Effector memory CD4-positive, alpha-beta T cell (primary cell): ENCODE measurements around the gene CEP76.

ENCODE experiments used
- DNase-seq, 3 donors: peaks; one replicate each; pipeline ENCODE4 v3.0.0-alpha.2; 2020
- H3K27ac ChIP-seq: 2 replicates; pipeline ENCODE4 v1.7.0; 2013; ENCODE audit warnings: mild to moderate bottlenecking, low read length, moderate library complexity; ENCODE audit not compliant: insufficient read depth, poor library complexity, severe bottlenecking
- H3K27me3 ChIP-seq: replicated peaks from 2 replicates; pipeline ENCODE4 v1.7.0; 2013; ENCODE audit warnings: mild to moderate bottlenecking, low read length; ENCODE audit not compliant: insufficient read depth, control insufficient read depth, poor library complexity, severe bottlenecking
- H3K36me3 ChIP-seq: 2 replicates; pipeline ENCODE4 v1.7.0; 2013; ENCODE audit warnings: mild to moderate bottlenecking, low read length, moderate library complexity; ENCODE audit not compliant: control insufficient read depth, insufficient read depth
- H3K4me1 ChIP-seq: 2 replicates; pipeline ENCODE4 v1.7.0; 2013; ENCODE audit warnings: low read length, mild to moderate bottlenecking; ENCODE audit not compliant: control insufficient read depth, insufficient read depth, poor library complexity, severe bottlenecking
- H3K4me3 ChIP-seq: 2 replicates; pipeline ENCODE4 v1.7.0; 2013; ENCODE audit warnings: low read length, low read depth, mild to moderate bottlenecking; ENCODE audit not compliant: insufficient read depth, poor library complexity, severe bottlenecking
- H3K9me3 ChIP-seq: 2 replicates; pipeline ENCODE4 v1.7.0; 2013; ENCODE audit warnings: mild to moderate bottlenecking, low read length, moderate library complexity; ENCODE audit not compliant: control insufficient read depth
- total RNA-seq, 3 donors: gene quantifications; one replicate each; lab custom pipeline; 2026; lab: John Stamatoyannopoulos, UW

The CEP76 gene, protein sequence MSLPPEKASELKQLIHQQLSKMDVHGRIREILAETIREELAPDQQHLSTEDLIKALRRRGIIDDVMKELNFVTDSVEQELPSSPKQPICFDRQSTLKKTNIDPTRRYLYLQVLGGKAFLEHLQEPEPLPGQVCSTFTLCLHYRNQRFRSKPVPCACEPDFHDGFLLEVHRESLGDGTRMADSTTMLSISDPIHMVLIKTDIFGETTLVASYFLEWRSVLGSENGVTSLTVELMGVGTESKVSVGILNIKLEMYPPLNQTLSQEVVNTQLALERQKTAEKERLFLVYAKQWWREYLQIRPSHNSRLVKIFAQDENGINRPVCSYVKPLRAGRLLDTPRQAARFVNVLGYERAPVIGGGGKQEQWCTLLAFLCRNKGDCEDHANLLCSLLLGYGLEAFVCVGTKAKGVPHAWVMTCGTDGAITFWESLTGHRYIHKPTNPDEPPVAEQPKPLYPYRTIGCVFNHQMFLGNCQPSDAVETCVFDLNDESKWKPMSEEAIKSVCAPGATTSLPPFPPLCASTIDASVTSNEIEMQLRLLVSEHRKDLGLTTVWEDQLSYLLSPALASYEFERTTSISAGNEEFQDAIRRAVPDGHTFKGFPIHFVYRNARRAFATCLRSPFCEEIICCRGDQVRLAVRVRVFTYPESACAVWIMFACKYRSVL
- 8.3 to 14.4 (median 11.3) reads per million in 3 donors for total RNA-seq

- Histone ChIP-seq H3K9me3 (no peaks in the 10 kb centered on the region), H3K4me1 (peaks cover 25% of the 10 kb centered on the region), H3K27me3 (no peaks in the 10 kb centered on the region), H3K4me3 (peak within 1 kb of the TSS; percentile 99), H3K27ac (peak within 1 kb of the TSS; percentile 96), H3K36me3 (peaks cover 3% of the 10 kb centered on the region)
- DNase-seq = peak; percentile 64 to 79 (median 74)
Observed at GRCh38 chr18:12702221-12703095, at the start of gene CEP76, which contains the start of gene PSMG2. Gene CEP76, minus strand, starts transcription at chr18:12702723. Its CDS starts 175 bp downstream, at chr18:12702548. Gene PSMG2, plus strand, starts transcription at chr18:12703042. Its CDS starts 66 bp downstream, at chr18:12703108.

DNA sequence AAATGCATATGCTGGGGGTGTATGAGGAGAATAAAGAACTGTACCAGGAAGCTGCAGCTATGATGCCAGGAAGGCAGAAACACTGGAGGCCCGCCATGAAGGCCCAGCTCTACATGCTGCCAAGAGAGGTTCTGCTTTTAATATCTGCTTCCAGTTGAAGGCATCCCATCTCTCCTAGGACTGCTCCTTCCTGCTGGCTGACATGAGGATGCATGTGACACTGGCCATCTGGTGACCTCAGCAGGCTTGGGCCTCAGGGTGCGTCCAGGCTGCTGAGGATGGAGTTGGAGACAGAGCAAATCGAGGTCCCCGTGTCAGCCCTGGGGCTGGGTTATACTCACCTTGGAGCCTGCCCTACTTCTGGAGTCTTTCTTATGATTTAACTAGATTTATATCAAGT, 49.4 kb upstream of the CEP76 start:
- no peaks in the 10 kb centered on the region for H3K4me1 ChIP-seq

GRCh38 chr18:12751503-12751884, 49.0 kb upstream of the CEP76 start:
- Histone ChIP-seq H3K27me3 (no peaks in the 10 kb centered on the region), H3K4me1 (no peaks in the 10 kb centered on the region), H3K36me3 (no peaks in the 10 kb centered on the region), H3K27ac (no peak overlapping the region), H3K4me3 (no peak overlapping the region), H3K9me3 (no peaks in the 10 kb centered on the region)
- no peak for DNase-seq

More for the DNA sequence above, 49.4 kb upstream of the CEP76 start:
- Histone ChIP-seq H3K36me3 (no peaks in the 10 kb centered on the region), H3K4me3 (no peak overlapping the region), H3K27me3 (no peaks in the 10 kb centered on the region), H3K9me3 (no peaks in the 10 kb centered on the region), H3K27ac (no peak overlapping the region)
- DNase-seq = no peak

GRCh38 chr18:12750715-12751502, 48.4 kb upstream of the CEP76 start:
- no peaks in the 10 kb centered on the region for H3K27me3 ChIP-seq
- no peak for DNase-seq
- no peak overlapping the region for H3K27ac ChIP-seq

DNA sequence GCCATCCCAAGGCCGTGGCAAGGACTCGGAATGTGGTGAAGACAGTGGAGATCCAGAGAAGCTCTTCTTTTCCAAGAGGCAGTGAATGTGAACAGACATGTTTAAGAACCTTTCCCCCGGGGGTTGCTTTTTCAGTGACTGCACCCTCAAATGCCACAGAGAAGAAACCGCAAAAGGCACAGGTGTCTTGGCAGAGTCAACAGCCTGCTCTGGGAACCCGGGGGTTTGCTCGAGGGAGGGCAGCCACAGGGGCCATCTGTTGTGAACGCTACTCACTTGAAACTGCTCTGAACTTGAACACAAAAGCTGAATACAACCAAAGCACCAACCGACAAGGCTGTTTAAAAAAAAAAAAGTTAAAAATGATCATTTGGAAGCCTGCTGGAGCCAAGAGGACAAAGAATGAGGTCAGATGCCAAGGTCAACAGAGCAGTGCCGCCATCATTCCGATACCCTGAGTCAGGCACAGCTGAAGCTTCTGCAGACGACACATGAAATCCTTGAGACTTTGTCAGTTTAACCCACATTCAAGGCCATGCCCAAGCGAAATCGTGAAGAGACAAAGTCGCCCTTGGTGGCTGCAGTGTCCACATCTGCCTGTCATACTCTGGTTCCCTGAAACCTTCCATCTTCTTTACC, 47.7 kb upstream of the CEP76 start:
- Histone ChIP-seq H3K9me3 (no peaks in the 10 kb centered on the region), H3K36me3 (no peaks in the 10 kb centered on the region), H3K4me3 (no peak overlapping the region), H3K4me1 (no peaks in the 10 kb centered on the region), H3K27me3 (no peaks in the 10 kb centered on the region), H3K27ac (no peak overlapping the region)
- DNase-seq = no peak

More at GRCh38 chr18:12750715-12751502, 48.4 kb upstream of the CEP76 start:
- Histone ChIP-seq H3K4me1 (no peaks in the 10 kb centered on the region), H3K36me3 (no peaks in the 10 kb centered on the region), H3K4me3 (no peak overlapping the region), H3K9me3 (no peaks in the 10 kb centered on the region)

DNA sequence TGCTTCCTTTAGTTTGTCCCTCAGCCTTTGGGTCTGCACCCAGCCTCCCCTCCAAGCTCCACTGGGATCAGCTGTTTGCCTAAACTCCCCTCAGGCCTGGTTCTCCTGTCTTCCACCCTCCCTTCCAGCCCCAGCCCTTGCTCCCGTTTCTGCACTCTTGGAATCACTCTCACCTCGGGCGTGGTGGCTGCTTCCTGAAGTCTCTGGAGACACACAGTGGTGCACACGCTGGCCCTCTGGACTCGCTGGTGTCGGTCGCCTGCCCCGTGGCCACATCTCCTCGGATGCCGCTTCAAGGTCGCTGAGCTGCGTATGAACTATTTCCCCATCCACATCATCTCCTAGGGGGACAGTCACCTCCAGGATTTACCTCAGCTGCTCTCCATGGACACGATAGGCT, 46.6 kb upstream of the CEP76 start:
- Histone ChIP-seq H3K27ac (no peak overlapping the region), H3K4me3 (no peak overlapping the region), H3K27me3 (no peaks in the 10 kb centered on the region), H3K9me3 (no peaks in the 10 kb centered on the region), H3K36me3 (no peaks in the 10 kb centered on the region), H3K4me1 (no peaks in the 10 kb centered on the region)
- no peak for DNase-seq

GRCh38 chr18:12748671-12749070, 46.1 kb upstream of the CEP76 start:
- Histone ChIP-seq H3K36me3 (no peaks in the 10 kb centered on the region), H3K9me3 (no peaks in the 10 kb centered on the region), H3K27me3 (no peaks in the 10 kb centered on the region), H3K27ac (no peak overlapping the region), H3K4me1 (no peaks in the 10 kb centered on the region), H3K4me3 (no peak overlapping the region)
- DNase-seq = no peak

DNA sequence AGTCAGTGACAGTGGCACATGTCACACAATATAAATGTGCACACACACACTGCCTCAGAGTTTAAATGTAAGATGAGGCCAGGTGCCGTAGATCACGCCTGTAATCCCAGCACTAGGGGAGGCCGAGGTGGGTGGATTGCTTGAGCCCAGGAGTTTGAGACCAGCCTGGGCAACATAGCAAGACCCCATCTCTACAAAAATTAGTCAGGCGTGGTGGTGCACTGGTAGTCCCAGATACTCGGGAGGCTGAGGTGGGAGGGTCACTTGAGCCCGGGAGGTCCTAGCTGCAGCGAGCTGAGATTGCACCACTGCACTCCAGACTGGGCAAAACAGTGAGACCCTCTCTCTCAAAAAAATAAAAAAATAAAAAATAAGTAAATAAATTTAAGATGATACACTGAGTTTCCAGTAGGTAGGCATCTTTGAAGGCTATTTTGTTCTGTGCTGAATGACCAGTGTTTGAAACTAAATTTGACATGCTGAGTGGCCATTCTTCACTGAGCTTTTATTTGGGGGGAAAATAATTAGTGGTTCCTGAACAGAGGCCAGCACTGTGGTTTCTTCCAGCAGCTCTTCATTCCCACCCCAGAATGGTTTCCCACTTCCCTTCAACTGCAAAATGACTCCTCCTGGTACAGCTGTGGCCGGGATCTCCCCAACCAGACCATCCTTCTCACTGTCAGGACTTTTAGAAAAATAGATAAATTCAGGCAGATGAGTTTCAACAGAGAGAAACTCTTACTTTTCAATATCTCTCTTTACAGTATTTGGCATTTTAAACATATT, 45.2 kb upstream of the CEP76 start:
- no peak for DNase-seq
- H3K4me1 ChIP-seq = no peaks in the 10 kb centered on the region
- no peak overlapping the region for H3K4me3 ChIP-seq
- H3K27ac ChIP-seq = no peak overlapping the region
- no peaks in the 10 kb centered on the region for H3K27me3 ChIP-seq
- no peaks in the 10 kb centered on the region for H3K9me3 ChIP-seq
- H3K36me3 ChIP-seq = no peaks in the 10 kb centered on the region
